DMS 273 treated with DMSO at 0.1 percent for 48 hours (cell line): ENCODE measurements around the gene PDE6D.
"Not testable (repeated sequence)": the region's sequence is repeated elsewhere in the genome, so short reads cannot be mapped to it uniquely, and the experiment has no call there.

ENCODE experiments used
- DNase-seq: peaks from one replicate; lab custom pipeline; 2025; lab: John Stamatoyannopoulos, UW

Gene PDE6D

GRCh38 chr2:231769170-231770136, 11.6 kb downstream of the PDE6D start:
- no peak for DNase-seq

GRCh38 chr2:231765496-231765929, 15.6 kb downstream of the PDE6D start:
- no peak for DNase-seq

GRCh38 chr2:231764760-231765159, 16.3 kb downstream of the PDE6D start:
- no peak for DNase-seq

GRCh38 chr2:231764124-231764523, 17.0 kb downstream of the PDE6D start:
- no peak for DNase-seq

- DNase-seq = no peak
Measured at GRCh38 chr2:231761735-231762134, 19.3 kb downstream of the PDE6D start.

- no peak for DNase-seq
Measured at GRCh38 chr2:231752061-231752460, 29.0 kb downstream of the PDE6D start.

GRCh38 chr2:231751042-231751815, 29.9 kb downstream of the PDE6D start:
- DNase-seq = no peak

GRCh38 chr2:231749016-231749415, 32.1 kb downstream of the PDE6D start:
- not testable (repeated sequence) for DNase-seq

- not testable (repeated sequence) for DNase-seq
Measured at GRCh38 chr2:231748153-231748896, 32.8 kb downstream of the PDE6D start.

- no peak for DNase-seq
Measured at GRCh38 chr2:231745303-231746038, 35.6 kb downstream of the PDE6D start.

- DNase-seq = no peak
Measured at GRCh38 chr2:231743376-231744116, 37.5 kb downstream of the PDE6D start.

GRCh38 chr2:231737761-231738160, 43.3 kb downstream of the PDE6D start:
- no peak for DNase-seq

GRCh38 chr2:231732604-231733003, 48.5 kb downstream of the PDE6D start:
- DNase-seq = no peak

- DNase-seq = no peak
Measured at GRCh38 chr2:231727621-231728020, 53.5 kb downstream of the PDE6D start.

- no peak for DNase-seq
Measured at GRCh38 chr2:231726276-231726675, 54.8 kb downstream of the PDE6D start.

GRCh38 chr2:231725476-231725875, 55.6 kb downstream of the PDE6D start:
- DNase-seq = no peak

GRCh38 chr2:231722721-231723307, 58.3 kb downstream of the PDE6D start:
- DNase-seq = no peak

GRCh38 chr2:231720987-231721966, 59.8 kb downstream of the PDE6D start:
- no peak for DNase-seq
